Muscle of arm (tissue), 12 donors: Measurements from ENCODE around the gene TNFSF11. TPM values are rescaled to one million over a fixed set of nuclear protein-coding genes. Genes with fewer than 3 reads are reported as not detected.
"Not testable (repeated sequence)": the region's sequence is repeated elsewhere in the genome, so short reads cannot be mapped to it uniquely, and the experiment has no call there.

Experiments used
- DNase-seq: peaks from one replicate; pipeline ENCODE4 v3.0.0-alpha.2; 2013
- polyA plus RNA-seq, 12 donors: library from polyadenylated mRNA; unstranded; fragments of 120-200 nt; gene quantifications; one replicate each; pipeline ENCODE4 v1.2.1, GENCODE V29; 2013; ENCODE audit not compliant: insufficient read length in 12 of 12

The TNFSF11 gene
- polyA plus RNA-seq, 12 donors: 0.10 to 6.2 (median 1.2) TPM; not detected in 7

DNA sequence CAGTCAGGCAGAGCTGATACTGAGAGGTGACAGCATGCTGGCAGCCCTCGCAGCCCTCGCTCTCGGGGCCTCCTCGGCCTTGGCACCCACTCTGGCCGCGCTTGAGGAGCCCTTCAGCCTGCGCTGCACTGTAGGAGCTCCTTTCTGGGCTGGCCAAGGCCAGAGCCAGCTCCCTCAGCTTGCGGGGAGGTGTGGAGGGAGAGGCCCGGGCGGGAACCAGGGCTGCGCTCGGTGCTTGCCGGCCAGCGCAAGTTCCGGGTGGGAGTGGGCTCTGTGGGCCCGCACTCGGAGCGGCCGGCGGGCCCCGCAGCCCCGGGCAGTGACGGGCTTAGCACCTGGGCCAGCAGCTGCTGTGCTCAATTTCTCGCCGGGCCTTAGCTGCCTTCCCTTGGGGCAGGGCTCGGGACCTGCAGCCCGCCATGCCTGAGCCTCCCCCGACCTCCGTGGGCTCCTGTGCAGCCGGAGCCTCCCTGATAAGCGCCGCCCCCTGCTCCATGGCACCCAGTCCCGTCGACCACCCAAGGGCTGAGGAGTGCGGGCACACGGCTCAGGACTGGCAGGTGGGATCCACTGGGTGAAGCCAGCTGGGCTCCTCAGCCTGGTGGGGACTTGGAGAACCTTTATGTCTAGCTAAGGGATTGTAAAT is 14.3 kb upstream of the TNFSF11 start:
- not testable (repeated sequence) for DNase-seq

GRCh38 chr13:42560320-42560719 is 13.6 kb upstream of the TNFSF11 start:
- DNase-seq: not testable (repeated sequence)

GRCh38 chr13:42561752-42562467 is 12.0 kb upstream of the TNFSF11 start:
- no peak for DNase-seq

DNA sequence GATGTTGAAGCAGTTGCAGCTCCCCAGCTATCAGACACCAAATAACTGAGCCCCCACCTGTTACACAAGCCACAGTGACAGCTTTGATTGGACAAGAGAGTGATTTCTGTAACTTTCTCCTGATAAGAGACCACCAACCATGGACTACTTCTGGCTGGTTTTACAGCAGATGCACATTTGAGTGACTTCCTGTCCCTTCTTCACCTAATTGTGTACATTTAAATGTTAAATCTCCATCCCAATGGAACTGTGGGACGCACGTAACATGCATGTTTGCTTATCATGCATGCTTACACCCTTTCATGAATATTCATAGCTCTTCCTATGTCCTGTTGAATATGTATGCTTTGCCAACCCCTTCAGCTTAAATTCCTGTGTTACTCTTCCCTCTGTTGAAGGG is 6.0 kb upstream of the TNFSF11 start:
- DNase-seq: no peak

GRCh38 chr13:42569576-42570344 is 4.2 kb upstream of the TNFSF11 start:
- DNase-seq: no peak

- DNase-seq: no peak
Observed at GRCh38 chr13:42571895-42572294, 2.1 kb upstream of the TNFSF11 start.

GRCh38 chr13:42574435-42575311 is 721 bp downstream of the TNFSF11 start:
- DNase-seq: no peak

DNA sequence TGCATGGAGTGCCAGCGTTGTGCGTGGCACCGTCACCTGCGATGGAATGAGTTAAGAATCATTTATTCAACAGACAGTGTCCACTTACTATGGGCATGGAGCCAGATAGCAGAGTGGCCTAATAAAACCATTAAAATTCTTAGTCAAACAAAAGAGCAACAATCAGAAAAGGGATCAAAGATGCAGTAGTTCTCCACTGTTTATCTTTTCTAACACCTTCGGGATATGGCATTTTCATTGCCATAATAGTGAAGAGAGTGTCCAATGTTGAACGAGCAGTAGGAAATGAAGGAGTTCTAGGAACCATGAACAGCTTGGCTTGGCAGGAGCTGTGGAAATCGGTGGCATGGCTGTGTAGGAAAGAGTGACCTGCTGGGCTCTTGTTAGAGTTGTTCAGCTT is 2.0 kb downstream of the TNFSF11 start:
- DNase-seq: no peak

- no peak for DNase-seq
Observed at GRCh38 chr13:42577538-42577937, 3.6 kb downstream of the TNFSF11 start.

DNA sequence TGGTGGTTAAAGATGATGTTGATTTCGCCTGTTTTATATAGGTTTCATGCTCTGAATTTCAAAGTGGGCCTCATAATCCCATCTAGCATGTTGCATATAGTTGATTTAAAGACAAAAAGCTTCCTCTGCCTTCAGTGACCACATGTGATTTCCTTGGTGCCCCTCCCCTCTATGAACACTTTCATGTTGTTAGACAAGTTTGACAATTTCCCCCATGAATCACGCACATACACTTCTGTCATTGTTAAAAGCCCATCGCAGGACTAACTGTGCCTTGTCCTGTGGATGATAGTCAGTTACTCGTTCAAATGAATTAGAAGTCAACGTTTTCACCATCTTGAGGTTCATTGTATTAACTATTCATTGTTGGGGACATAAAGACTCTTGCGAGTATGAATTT is 6.7 kb downstream of the TNFSF11 start:
- DNase-seq: no peak

DNA sequence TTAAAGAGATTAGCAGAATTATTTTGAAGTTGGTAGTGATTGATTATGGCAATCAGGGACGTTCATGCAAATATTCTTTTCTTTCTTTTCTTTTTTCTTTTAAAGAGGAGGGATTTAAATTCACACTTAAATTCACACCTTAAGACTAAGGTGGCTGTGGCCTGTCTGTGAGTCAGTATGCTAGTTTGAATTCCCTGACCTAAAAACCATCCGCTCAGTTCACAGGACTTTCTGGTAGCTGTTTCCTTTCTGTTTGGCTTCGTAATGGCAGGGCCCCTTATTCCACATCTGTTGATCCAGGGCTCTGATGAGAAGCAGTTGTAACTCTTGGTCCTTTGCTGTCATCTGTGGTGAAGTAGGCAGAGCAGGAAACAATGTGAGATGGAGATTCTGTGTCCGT is 7.5 kb downstream of the TNFSF11 start:
- no peak for DNase-seq

DNA sequence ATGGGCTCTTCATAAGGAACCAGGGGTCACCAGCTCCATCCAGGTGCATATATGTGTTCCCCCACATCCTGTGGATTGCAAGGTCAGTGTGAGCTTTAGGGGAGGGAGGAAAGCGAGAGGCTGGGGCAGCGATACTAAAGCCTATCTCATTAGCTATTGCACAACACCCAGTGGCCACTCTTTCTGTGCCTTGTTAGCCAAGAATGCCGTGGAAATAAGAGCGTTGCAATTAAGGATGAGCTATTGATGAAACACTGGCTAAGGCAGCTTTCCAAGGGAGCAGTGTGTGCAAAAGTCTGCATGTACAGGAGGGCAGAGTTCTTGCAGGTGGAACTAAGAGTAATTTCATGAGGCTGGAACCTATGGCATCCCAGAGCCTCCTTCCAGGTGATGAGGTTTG is 17.6 kb downstream of the TNFSF11 start:
- no peak for DNase-seq

- no peak for DNase-seq
Observed at GRCh38 chr13:42592915-42593900, 19.3 kb downstream of the TNFSF11 start.

DNA sequence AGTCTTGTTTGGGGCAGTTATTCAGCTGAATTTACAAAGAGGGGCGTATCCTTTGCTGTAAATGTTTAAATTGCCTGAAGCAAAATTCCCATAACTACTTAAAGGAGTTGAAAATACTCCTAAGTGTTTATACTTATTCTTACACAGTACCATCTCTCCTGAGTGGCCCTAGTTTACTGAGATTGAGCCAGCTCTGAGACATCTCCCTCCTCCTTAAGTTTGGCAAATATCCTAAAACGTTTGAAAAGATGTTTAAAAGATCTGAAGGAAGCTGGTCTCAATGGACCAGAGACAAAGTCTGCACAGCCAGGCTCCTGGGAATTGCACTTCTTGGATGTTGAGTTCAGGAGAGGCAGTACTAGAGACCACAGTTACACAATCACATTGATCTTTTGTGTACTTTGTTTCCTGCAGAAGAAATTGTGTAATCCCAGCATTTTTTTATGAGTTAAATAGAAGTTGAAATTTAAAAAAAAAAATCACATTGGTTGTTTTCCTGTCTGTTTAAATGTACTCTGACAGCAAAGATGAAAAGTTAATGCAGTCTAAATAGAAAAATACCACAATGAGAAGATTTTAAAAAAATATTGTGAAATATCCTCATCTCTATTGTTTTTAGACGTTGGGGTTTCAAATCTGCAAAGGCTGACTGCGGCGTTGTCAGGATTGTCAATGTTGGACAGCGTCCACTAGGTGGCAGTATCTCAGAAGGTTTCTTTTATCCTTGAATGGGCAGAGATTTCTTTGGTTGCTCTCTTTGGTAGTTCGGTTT is 20.7 kb downstream of the TNFSF11 start:
- peak; percentile 82 for DNase-seq

DNA sequence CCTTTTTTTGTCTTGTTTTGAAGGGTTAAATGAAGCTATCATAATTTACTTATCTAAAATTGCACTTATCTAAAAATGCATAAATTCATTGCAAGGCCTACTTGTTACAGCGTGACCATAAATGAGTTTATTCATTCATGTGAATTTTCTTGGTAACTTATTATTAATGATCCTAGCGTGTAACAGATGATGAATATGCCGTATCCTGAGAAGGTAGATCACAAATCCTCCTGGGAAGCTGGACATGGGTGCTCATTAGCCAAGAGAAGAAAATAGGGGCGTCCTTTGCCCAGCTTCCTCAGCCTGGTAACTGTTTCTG is 21.3 kb downstream of the TNFSF11 start:
- DNase-seq: no peak

DNA sequence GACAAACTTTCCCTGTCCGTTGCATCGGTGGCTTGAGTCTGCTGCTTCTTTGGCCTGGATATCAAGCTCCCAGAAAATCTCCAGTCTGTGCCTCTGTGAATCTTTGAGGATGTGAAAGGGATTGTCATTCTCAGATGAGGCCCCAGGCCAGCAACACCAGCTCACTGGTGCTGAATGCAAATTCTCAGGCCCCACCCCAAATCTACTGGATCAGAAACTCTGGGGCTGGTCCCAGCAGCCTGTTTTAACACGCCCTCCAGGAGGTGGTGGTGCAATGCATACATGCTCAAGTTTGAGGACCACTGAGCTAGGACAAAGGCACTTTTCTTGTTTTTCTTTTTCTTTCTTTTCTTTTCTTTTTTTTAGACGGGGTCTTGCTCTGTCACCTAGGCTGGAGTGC is 23.6 kb downstream of the TNFSF11 start:
- DNase-seq: no peak

GRCh38 chr13:42600943-42601342 is 27.0 kb downstream of the TNFSF11 start:
- DNase-seq: no peak

GRCh38 chr13:42602906-42603305 is 29.0 kb downstream of the TNFSF11 start:
- DNase-seq: no peak

GRCh38 chr13:42603571-42603970 is 29.6 kb downstream of the TNFSF11 start:
- no peak for DNase-seq

- no peak for DNase-seq
Observed at GRCh38 chr13:42607546-42607945, 33.6 kb downstream of the TNFSF11 start.
